ENCODE measurements around the gene CACUL1.

The CACUL1 gene

GRCh38 chr10:118635674-118636402, 118.9 kb downstream of the CACUL1 start:
- DNase-seq (ENCODE audit: low read depth), result no peak

- DNase-seq (ENCODE audit: low read depth), result no peak
These were observed 121.0 kb downstream of the CACUL1 start for GRCh38 chr10:118633786-118634185.

DNA sequence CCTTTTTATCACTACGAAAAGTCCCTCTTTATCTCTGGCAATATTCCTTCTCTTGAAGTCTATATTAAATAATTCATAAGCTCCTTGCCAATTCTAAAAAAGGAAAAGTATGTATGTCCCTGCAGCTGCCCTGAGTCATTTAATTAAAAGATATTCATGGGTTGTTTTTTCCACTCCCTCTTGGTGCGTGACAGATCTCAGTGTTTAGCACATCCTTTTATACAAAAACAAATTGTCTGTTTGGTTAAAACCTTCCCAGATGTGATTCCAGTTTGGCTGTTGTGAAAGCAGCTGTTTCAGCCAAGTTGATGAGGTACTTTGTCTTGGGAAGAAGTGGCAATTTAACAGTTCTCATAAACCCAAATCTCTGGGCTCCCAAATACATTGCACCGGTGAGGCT, 125.6 kb downstream of the CACUL1 start:
- DNase-seq (ENCODE audit: low read depth), result no peak

- no peak for DNase-seq (ENCODE audit: low read depth)
These were observed 126.4 kb downstream of the CACUL1 start for GRCh38 chr10:118628397-118628796.

- no peak for DNase-seq (ENCODE audit: low read depth)
These were observed 127.8 kb downstream of the CACUL1 start for GRCh38 chr10:118626953-118627352.

Data from HS-27A (cell line).